Muscle of arm (tissue), 12 donors: ENCODE measurements around the gene MIA2. TPM values are rescaled to one million over a fixed set of nuclear protein-coding genes. Genes with fewer than 3 reads are reported as not detected.
A peak's percentile ranks its signal among the peaks of the same experiment; 100 is the strongest.
"Not testable (repeated sequence)": the region's sequence is repeated elsewhere in the genome, so short reads cannot be mapped to it uniquely, and the experiment has no call there.

Experiments used
- DNase-seq: peaks from one replicate; pipeline ENCODE4 v3.0.0-alpha.2; 2013
- polyA plus RNA-seq, 12 donors: library from polyadenylated mRNA; unstranded; fragments of 120-200 nt; gene quantifications; one replicate each; pipeline ENCODE4 v1.2.1, GENCODE V29; 2013; ENCODE audit not compliant: insufficient read length in 12 of 12

The MIA2 gene
- polyA plus RNA-seq, 12 donors: 15.8 to 31.4 (median 18.7) TPM; not detected in 1

DNA sequence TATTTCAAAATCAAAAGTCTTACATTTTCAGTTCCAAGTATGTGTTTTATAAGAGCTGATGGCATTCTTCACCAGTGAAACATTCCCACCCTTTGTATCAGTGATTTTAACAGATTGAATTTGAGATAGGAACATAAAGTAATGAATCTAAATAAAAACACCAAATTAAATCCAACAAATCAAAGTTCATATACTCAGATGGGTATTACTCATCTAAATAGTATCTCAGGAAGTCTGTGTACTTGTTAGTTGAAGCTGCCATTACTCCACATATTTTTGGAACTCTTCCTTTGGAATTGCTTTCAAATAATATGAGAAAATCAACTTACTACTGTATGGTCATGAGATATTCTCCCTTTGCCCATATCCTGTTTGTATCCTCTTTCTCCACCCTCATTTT is 89.1 kb downstream of the MIA2 start:
- no peak for DNase-seq

- DNase-seq: no peak
Measured at GRCh38 chr14:39324097-39324496, 90.4 kb downstream of the MIA2 start.

DNA sequence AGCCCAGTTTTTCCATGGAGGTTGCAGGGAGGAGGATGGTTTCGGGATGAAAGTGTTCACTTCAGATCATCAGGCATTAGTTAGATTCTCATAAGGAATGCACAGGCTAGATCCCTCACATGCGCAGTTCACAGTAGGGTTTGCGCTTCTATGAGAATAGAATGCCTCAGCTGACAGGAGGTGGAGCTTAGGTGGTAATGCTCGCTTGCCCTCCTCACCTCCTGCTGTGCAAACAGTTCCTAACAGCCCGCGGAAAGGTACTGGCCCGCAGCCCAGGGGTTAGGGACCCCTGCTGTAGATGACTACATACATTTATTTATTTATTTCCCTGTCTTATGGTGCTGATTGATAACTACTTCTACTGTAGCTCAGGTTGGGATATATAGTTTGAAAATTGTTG is 105.3 kb downstream of the MIA2 start:
- no peak for DNase-seq

DNA sequence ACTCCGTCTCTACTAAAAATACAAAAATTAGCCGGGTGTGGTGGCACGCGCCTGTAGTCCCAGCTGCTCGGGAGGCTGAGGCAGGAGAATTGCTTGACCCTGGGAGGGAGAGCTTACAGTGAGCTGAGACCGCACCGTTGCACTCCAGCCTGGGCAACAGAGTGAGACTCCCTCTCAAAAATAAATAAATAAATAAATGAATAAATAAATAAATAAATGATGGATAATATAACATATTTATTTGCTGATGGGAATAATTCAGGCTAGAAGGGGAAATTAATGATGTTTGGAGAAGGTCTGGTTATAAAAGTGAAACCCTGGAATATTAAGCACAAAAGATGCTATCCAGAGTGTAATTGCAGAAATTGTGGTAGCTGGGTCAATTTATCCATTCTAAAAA is 107.4 kb downstream of the MIA2 start:
- DNase-seq: not testable (repeated sequence)

DNA sequence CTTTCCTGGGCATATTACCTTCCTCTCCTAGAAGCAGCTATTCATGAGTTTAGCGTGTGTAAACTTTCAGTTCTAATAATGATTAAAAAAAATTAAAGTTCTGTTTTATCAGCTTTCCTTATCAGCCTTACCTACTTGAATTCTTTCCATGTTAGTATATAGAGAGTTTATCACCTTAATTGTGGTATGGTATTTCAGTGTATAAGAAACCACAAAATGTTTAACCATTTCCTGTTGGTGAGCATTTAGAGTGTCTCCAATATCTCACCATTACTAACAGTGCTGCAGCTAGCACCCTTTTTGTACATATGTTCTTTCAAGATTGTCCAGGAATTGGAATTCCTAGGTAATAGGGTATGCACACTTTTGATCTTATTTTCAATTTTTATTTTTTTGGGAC is 109.1 kb downstream of the MIA2 start:
- DNase-seq: no peak

- DNase-seq: no peak
Measured at GRCh38 chr14:39343614-39344013, 109.9 kb downstream of the MIA2 start.

DNA sequence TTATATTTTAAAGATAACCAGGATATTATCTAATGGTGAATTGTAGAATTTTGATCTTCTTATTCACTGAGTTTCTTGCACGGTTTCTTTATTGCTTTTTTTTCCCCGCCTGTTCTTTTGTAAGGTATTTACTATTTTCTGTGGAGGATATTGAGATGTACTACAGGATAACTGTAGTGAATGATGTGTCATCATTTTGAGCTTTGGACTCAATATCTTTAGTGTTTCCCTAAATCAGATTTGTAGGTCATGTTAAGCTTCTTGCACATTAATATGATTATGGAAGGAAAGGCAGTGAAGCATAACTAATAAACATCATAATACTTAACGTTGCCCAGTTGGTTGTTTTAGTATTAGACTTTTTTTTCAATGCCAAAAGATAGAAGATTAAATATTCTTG is 117.2 kb downstream of the MIA2 start:
- DNase-seq: no peak

DNA sequence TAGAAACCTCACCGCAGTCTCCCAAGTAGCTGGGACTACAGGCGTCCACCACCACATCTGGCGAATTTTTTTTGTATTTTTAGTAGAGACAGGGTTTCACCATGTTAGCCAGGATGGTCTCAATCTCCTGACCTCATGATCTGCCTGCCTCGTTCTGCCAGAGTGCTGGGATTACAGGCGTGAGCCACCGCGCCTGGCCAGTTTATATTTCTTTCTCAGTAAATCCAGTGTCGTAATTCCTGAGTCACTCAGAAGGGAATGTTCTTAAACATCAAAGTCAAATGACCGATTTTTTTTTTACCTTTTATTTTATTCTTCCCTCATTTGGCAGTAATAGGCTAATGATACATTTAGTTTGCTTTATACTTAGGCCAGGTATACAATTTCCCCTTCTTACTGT is 118.0 kb downstream of the MIA2 start:
- DNase-seq: no peak

- not testable (repeated sequence) for DNase-seq
Measured at GRCh38 chr14:39359069-39359468, 125.4 kb downstream of the MIA2 start.

- no peak for DNase-seq
Measured at GRCh38 chr14:39360316-39360715, 126.6 kb downstream of the MIA2 start.

DNA sequence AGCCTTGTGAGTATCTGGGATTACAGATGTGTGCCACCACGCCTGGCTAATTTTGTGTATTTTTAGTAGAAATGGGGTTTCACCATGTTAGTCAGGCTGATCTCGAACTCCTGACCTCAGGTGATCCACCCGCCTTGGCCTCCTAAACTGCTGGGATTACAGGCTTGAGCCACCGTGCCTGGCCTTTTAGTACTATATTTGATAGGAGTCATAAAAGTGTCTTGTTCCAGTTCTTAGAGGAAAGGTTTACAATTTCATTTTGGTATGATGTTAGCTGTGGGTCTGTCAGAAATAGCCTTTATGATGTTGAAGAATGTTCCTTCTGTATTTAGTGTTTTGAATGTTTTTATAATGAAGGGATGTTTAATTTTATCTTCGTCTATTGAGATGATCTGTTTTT is 127.8 kb downstream of the MIA2 start:
- DNase-seq: not testable (repeated sequence)

DNA sequence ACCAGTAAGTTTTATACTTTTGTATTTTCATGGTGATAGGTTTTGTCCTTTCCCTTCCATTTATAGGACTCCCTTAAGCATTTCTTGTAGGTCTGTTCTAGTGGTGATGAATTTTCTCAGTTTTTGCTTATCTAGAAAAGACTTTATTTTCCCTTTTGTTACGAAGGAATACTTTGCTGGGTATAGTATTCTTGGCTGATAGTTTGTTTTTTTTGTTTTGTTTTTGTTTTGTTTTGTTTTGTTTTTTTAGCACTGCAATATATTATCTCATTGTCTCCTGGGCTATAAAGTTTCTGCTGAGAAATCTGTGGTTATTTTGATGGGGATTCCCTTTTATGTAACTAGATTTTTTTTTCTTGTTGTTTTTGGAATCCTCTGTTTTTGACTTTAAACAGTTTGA is 130.8 kb downstream of the MIA2 start:
- no peak for DNase-seq

GRCh38 chr14:39365354-39365753 is 131.6 kb downstream of the MIA2 start:
- DNase-seq: no peak

- DNase-seq: no peak
Measured at GRCh38 chr14:39366460-39367386, 133.0 kb downstream of the MIA2 start.

DNA sequence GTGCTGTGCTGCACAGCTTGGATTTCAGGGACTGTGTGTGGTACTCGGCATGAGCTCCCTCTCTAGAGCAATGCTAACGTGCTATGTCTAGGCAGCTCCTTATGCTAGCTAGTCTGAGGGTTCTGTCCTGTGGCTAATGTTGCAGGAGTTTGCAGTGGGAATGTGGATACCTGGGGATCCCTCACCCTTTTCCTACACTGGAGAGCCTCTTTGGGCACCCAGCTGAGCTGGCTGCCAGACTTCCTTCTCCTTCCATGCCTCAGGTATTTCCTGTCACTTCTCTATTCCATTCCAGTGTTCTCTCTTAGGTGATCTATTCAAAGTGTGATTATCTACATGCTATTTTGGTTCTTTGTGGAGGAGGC is 133.7 kb downstream of the MIA2 start:
- DNase-seq: no peak

DNA sequence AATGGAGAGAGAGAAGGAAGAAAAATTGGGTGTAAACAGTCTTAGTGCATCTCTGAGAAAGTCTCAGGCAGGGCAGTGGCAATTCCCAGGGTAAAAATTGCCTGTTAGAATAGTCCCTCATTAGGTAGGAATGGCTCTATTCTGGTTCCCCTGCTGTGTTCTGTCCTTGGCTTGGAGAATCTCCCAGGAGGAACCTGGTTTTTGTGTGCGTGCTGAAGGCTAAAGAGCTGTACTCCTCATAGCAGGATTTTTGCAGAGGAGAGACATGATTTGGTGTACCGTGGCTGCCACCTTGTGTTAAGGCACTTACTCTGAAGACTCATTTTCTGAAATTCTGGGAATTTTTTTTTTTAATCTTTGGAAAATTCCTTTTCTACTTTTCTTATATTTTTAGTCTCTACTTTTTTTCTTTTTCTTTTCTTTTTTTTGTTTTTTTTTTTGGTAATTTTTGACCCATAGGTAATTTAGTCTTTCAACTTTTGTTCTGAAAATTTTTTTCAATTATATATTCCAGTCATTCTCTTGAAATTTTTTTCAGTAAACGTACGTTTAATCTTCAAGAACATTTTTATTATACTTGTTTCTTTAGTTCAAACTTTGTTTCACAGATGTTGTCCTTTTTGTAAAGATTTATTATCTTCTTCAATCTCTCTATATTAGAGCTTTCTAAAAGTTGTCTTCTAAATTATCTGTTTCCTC is 134.7 kb downstream of the MIA2 start:
- DNase-seq: peak; percentile 51

GRCh38 chr14:39369029-39369428 is 135.3 kb downstream of the MIA2 start:
- DNase-seq: no peak

DNA sequence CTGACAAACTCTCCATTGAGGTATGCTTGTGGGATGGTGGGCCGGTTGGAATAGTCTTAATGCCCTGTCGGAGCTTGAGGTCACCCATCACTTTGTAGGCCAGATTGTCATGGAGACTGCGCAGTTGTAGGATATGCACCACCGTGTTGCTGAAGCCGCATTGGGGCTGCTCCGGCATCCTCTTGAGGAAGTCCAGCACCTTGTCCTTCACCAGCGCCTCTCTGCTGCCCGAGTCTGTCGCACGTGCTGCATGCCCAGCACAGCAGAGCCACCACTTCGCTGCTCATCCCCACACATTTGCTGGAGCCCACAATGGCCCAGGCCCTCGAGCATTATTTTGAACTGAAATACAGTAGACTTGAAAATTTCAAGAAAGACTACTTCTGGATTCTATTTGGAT is 136.7 kb downstream of the MIA2 start:
- DNase-seq: no peak

DNA sequence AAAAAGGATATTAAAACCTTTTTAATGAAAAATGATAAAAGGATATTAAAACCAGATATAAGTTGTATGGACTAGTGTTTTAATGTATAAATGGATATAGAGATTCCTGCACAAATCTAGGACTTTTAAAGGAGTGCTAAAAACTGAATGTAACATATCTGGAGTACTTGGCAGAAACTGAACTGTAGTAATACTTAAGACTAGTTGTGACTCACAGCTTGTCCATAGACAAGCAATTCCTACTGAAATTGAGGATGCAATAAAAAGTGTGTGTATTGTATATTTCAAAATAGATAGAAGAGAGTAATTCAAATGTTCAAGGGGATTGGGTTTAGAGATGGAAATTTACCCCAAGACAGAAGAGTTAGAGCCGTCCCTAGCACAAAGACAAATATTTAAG is 138.9 kb downstream of the MIA2 start:
- no peak for DNase-seq

DNA sequence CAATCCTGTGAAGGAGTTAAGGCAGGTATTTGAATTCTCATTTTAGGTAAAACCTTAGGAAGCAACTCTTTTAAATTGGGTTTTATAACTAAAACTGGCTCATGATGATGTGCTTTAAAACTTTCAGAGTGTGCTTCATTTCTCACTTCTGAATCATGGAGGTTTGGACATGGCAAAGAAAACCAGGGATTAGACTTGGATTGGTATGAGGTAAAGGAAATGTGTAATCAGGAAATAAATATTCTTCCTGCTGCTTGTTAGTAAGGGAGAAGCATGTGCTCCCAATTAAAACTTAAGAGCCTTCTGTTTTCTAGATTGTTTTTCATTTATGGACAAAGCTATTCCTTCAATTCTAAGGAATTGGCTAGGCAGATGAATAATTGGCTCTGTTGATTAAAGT is 141.1 kb downstream of the MIA2 start:
- no peak for DNase-seq

- no peak for DNase-seq
Measured at GRCh38 chr14:39376667-39377403, 143.1 kb downstream of the MIA2 start.

- no peak for DNase-seq
Measured at GRCh38 chr14:39381366-39381765, 147.7 kb downstream of the MIA2 start.

- DNase-seq: no peak
Measured at GRCh38 chr14:39382463-39382862, 148.7 kb downstream of the MIA2 start.
